22Rv1 (cell line): ENCODE results near the gene STRIT1.

ENCODE experiments used
- CTCF ChIP-seq: fragments of 450-650 bp; IDR thresholded peaks from 2 replicates; pipeline ENCODE4 v1.5.1; 2017; ENCODE audit warnings: mild to moderate bottlenecking
- ZFX ChIP-seq: fragments of 450-650 bp; IDR thresholded peaks from 2 replicates; pipeline ENCODE4 v1.6.1; 2017; ENCODE audit warnings: antibody characterized with exemption, borderline replicate concordance

GRCh38 chr3:155307183-155307582 lies 13.7 kb upstream of the STRIT1 start:
- no peak for TF ChIP-seq CTCF
- TF ChIP-seq ZFX: no peak
